Transverse colon (tissue), 4 donors: Measurements from ENCODE around the gene MED12L. TPM values are rescaled to one million over a fixed set of nuclear protein-coding genes. Genes with fewer than 3 reads are reported as not detected.

ENCODE experiments used
- DNase-seq: peaks from one replicate; pipeline ENCODE4 v3.0.0-alpha.2; 2019
- H3K27ac ChIP-seq, 4 donors: fragments of 200-600 bp; sonication (generic); 2 replicates each; pipeline ENCODE4 v1.5.1; 2016 to 2018; ENCODE audit warnings: inconsistent platforms in 4 of 4
- H3K27me3 ChIP-seq: fragments of 200-600 bp; sonication (generic); 2 replicates; pipeline ENCODE4 v1.5.1; 2017; ENCODE audit warnings: inconsistent platforms
- H3K36me3 ChIP-seq, 4 donors: fragments of 200-600 bp; sonication (generic); 2 replicates each; pipeline ENCODE4 v1.5.1; 2017 to 2019; ENCODE audit warnings: inconsistent platforms in 4 of 4
- H3K4me1 ChIP-seq, 4 donors: fragments of 200-600 bp; sonication (generic); 2 replicates each; pipeline ENCODE4 v1.5.1; 2017 to 2020; ENCODE audit warnings: inconsistent platforms in 4 of 4
- H3K4me3 ChIP-seq, 4 donors: fragments of 200-600 bp; sonication (generic); 1 replicate in 1 of 4; 2 replicates in 3 of 4; pipeline versions ENCODE4 v1.5.1 to v1.6.1; 2017 to 2019; ENCODE audit warnings: inconsistent platforms in 4 of 4
- H3K9me3 ChIP-seq, 2 donors: fragments of 200-600 bp; sonication (generic); 2 replicates each; pipeline ENCODE4 v1.5.1; 2017 to 2019; ENCODE audit warnings: inconsistent platforms in 2 of 2
- EP300 ChIP-seq: sonication (generic); formaldehyde crosslinking; IDR thresholded peaks from one replicate; pipeline ENCODE4 v1.6.1; 2017; ENCODE audit warnings: antibody characterized with exemption, low read depth
- POLR2A ChIP-seq: fragments of 450-650 bp; IDR thresholded peaks from one replicate; pipeline ENCODE4 v1.6.1; 2016; ENCODE audit warnings: antibody characterized with exemption, mild to moderate bottlenecking, moderate library complexity
- POLR2AphosphoS5 ChIP-seq, 3 donors: sonication (generic); formaldehyde crosslinking; IDR thresholded peaks; one replicate each; pipeline ENCODE4 v1.6.1; 2016; ENCODE audit warnings: antibody characterized with exemption in 3 of 3
- WGBS, 2 donors: methylation state at CpG; one replicate each; pipeline ENCODE4 v1.1.5; 2018; ENCODE audit warnings: low coverage in 1 of 2; 5-methylcytosine and 5-hydroxymethylcytosine counted together
- in situ Hi-C, 4 donors: fragments of 200-750 bp; cut with MboI; loops; one replicate each; pipeline versions ENCODE4 v1.15.0 to v1.15.1; 2017; ENCODE audit warnings: low sequenced_read_pairs in 3 of 4, low pct_ligation_motif_present in 1 of 4, low pct_unique_long_range_greater_than_20kb in 1 of 4
- intact Hi-C: fragments of 100-400 bp; cut with DNase I; formaldehyde crosslinking; loops from one replicate; pipeline ENCODE4 v1.15.1; 2023; ENCODE audit warnings: low total_unique reads
- total RNA-seq, 4 donors: library from RNA; depleted of rRNA; stranded (reverse); fragments of >200 nt; gene quantifications; one replicate each; pipeline ENCODE4 v1.1.0, GENCODE V29; 2016
- TF ChIP-seq, protein P1 (sequence below), 5 experiments: fragments of 200-600 bp in 3 of 5; fragments of 450-650 bp in 2 of 5; sonication (generic) in 3 of 5; IDR thresholded peaks; 1 replicate in 2 of 5; 2 replicates in 3 of 5; pipeline ENCODE4 v1.5.1; 2016 to 2017; ENCODE audit warnings: antibody characterized with exemption in 5 of 5, inconsistent platforms in 3 of 5, mild to moderate bottlenecking in 2 of 5, moderate library complexity in 1 of 5

Gene MED12L
- total RNA-seq, 4 donors from 2014 or later: under 0.01 to 8.6 (median 0.64) TPM

DNA sequence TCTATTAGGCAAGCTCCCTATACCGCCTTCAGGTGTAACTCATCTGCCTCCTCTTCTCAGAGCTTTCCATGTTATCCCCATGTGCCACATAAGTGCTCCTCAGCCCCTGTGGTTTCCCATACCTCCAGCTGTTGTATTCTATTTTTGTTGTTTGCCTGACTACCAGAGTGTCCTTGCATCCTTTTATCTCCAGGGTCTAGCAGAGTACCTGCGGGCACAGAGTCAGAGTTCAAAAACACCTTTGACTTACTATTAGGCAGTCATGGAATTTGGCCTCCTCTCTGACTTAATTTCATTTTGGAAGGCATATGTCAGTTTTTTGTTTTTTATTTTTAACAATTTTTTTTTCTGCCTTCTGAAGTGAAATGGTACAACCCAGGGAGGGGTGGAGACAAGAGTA is 224.1 kb downstream of the MED12L start:
- DNase-seq: no peak
- intact Hi-C loops: no loop called here

DNA sequence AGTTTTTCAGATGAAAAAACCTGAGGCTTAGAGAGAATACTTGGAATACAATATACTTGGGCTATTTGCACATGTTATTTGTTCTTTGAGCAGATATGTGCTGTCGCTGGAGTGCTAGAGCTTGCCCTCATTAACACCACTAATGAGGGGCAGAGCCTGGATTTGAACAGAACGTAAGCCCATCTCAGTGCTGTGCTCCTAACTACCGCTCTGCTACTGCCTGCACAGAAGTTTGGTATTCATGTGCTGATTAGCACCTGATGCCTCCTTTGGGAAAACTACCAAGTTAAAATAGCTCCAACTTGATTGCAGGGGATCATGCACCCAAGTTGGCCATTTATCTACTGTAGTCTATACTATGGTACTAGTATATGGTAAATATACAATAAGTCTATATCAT is 227.5 kb downstream of the MED12L start:
- TF ChIP-seq, protein P1, sequence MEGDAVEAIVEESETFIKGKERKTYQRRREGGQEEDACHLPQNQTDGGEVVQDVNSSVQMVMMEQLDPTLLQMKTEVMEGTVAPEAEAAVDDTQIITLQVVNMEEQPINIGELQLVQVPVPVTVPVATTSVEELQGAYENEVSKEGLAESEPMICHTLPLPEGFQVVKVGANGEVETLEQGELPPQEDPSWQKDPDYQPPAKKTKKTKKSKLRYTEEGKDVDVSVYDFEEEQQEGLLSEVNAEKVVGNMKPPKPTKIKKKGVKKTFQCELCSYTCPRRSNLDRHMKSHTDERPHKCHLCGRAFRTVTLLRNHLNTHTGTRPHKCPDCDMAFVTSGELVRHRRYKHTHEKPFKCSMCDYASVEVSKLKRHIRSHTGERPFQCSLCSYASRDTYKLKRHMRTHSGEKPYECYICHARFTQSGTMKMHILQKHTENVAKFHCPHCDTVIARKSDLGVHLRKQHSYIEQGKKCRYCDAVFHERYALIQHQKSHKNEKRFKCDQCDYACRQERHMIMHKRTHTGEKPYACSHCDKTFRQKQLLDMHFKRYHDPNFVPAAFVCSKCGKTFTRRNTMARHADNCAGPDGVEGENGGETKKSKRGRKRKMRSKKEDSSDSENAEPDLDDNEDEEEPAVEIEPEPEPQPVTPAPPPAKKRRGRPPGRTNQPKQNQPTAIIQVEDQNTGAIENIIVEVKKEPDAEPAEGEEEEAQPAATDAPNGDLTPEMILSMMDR (IDR thresholded peaks at IDR 0.05): no peak
- TF ChIP-seq POLR2A (no peak), EP300 (no peak), POLR2AphosphoS5 (IDR thresholded peaks at IDR 0.05) (no peak)
- Histone ChIP-seq H3K4me1 (no peaks in the 10 kb centered on the region), H3K27ac (no peak overlapping the region), H3K9me3 (no peaks in the 10 kb centered on the region), H3K27me3 (no peaks in the 10 kb centered on the region), H3K4me3 (no peak overlapping the region), H3K36me3 (no peaks in the 10 kb centered on the region)
- intact Hi-C loops (no loop called here), in situ Hi-C loops (no loop called here)
- WGBS, 2 donors: 95% methylated on average over 3 of the region's 3 CpGs; no CpG with 5 or more reads in 1 of the 2 donors
- DNase-seq: no peak

More for the DNA sequence above, 224.1 kb downstream of the MED12L start:
- H3K4me3 ChIP-seq: no peak overlapping the region
- no peaks in the 10 kb centered on the region for H3K27me3 ChIP-seq
- H3K9me3 ChIP-seq: no peaks in the 10 kb centered on the region
- no peaks in the 10 kb centered on the region for H3K36me3 ChIP-seq
- peaks cover 0 to 6% (median 0%) of the 10 kb centered on the region in 4 donors for H3K4me1 ChIP-seq
- H3K27ac ChIP-seq: no peak overlapping the region
- in situ Hi-C loops: no loop called here
- 98 to 100% methylated on average over 1 to 2 of the region's 2 CpGs for WGBS, 2 donors
- TF ChIP-seq POLR2A (no peak), POLR2AphosphoS5 (IDR thresholded peaks at IDR 0.05) (no peak), EP300 (no peak)
- TF ChIP-seq, protein P1 (IDR thresholded peaks at IDR 0.05): no peak

DNA sequence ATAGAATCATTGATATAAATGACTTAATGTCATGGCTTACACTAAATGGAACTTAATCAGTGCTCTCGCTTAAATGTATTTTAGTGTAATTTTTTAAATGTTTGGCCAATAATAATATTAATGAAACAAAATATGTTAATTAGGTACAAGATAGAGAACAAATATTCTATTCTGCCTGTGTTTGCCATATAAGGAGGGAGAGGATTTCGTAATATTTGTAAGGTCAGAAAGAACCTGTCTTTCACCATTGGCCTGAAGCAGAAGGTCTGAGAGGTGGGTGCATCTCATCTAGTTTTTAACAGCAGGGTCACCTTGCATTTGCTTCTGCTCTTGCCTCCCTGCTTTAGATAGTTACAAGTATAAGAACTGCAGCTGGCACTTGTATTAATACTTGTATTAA is 228.7 kb downstream of the MED12L start:
- WGBS, 2 donors: 94 to 100% methylated on average over 2 of the region's 2 CpGs
- no peaks in the 10 kb centered on the region for H3K4me1 ChIP-seq
- intact Hi-C loops: no loop called here
- no peak overlapping the region for H3K4me3 ChIP-seq
- in situ Hi-C loops: no loop called here
- DNase-seq: no peak
- no peaks in the 10 kb centered on the region for H3K27me3 ChIP-seq
- no peak overlapping the region for H3K27ac ChIP-seq
- no peaks in the 10 kb centered on the region for H3K36me3 ChIP-seq
- no peak for TF ChIP-seq EP300
- TF ChIP-seq, protein P1 (IDR thresholded peaks at IDR 0.05): no peak
- TF ChIP-seq POLR2A: no peak
- no peak for TF ChIP-seq POLR2AphosphoS5 (IDR thresholded peaks at IDR 0.05)
- no peaks in the 10 kb centered on the region for H3K9me3 ChIP-seq

DNA sequence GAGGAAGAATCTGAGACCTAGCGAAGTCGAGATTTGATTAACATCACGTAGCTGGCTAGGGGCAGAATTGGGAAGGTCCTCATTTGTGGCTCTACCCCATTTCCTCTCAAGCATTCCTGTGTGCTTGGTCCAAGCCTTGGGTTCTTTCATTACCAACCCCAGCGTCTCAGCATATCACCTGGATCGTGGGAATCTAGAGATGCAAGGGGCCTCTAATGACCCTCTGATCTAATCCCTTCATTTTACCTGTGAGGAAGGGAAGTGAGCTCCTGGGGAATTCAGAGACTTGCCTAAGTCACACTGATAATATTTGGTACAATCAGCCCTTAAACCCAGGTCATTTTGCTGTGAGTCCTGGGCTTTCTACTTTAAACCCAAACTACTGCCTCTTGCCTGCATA is 229.1 kb downstream of the MED12L start:
- no peak overlapping the region for H3K27ac ChIP-seq
- in situ Hi-C loops: no loop called here
- no peaks in the 10 kb centered on the region for H3K9me3 ChIP-seq
- H3K4me1 ChIP-seq: no peaks in the 10 kb centered on the region
- DNase-seq: no peak
- intact Hi-C loops: no loop called here
- H3K4me3 ChIP-seq: no peak overlapping the region
- H3K27me3 ChIP-seq: no peaks in the 10 kb centered on the region
- TF ChIP-seq EP300 (no peak), POLR2AphosphoS5 (IDR thresholded peaks at IDR 0.05) (no peak), POLR2A (no peak)
- TF ChIP-seq, protein P1 (IDR thresholded peaks at IDR 0.05): no peak
- no peaks in the 10 kb centered on the region for H3K36me3 ChIP-seq
- WGBS, 2 donors: 83 to 89% methylated on average over 2 to 5 of the region's 5 CpGs
